Stomach (tissue), 9 donors: ENCODE results near the gene VAT1. TPM values are rescaled to one million over a fixed set of nuclear protein-coding genes. Genes with fewer than 3 reads are reported as not detected.

Experiments used
- DNase-seq, 2 donors: peaks; one replicate each; pipeline versions ENCODE4 v3.0.0 to v3.0.0-alpha.2; 2013 to 2019
- H3K27ac ChIP-seq, 5 donors: fragments of 200-600 bp in 4 of 5; sonication (generic) in 4 of 5; one replicate each; pipeline ENCODE4 v1.5.1; 2013 to 2019; ENCODE audit warnings: mild to moderate bottlenecking in 1 of 5, moderate library complexity in 1 of 5
- H3K27me3 ChIP-seq, 3 donors: fragments of 200-600 bp; sonication (generic); one replicate each; pipeline ENCODE4 v1.5.1; 2017 to 2019; ENCODE audit warnings: mixed run types in 1 of 3
- H3K36me3 ChIP-seq, 4 donors: fragments of 200-600 bp; sonication (generic); 1 replicate in 3 of 4; 2 replicates in 1 of 4; pipeline ENCODE4 v1.5.1; 2016 to 2019
- H3K4me1 ChIP-seq, 4 donors: fragments of 200-600 bp; sonication (generic); one replicate each; pipeline ENCODE4 v1.5.1; 2016 to 2019
- H3K4me3 ChIP-seq, 4 donors: fragments of 200-600 bp; sonication (generic) in 3 of 4; one replicate each; pipeline ENCODE4 v1.5.1; 2016 to 2019; ENCODE audit warnings: mild to moderate bottlenecking in 1 of 4
- H3K9me3 ChIP-seq, 4 donors: fragments of 200-600 bp; sonication (generic); one replicate each; pipeline ENCODE4 v1.5.1; 2016 to 2019
- EP300 ChIP-seq: sonication (generic); formaldehyde crosslinking; IDR thresholded peaks from one replicate; pipeline ENCODE4 v1.6.1; 2017; ENCODE audit warnings: antibody characterized with exemption
- POLR2A ChIP-seq, 4 donors: fragments of 450-650 bp; IDR thresholded peaks; one replicate each; pipeline ENCODE4 v1.6.1; 2016; ENCODE audit warnings: antibody characterized with exemption in 4 of 4, control low read depth in 2 of 4, mild to moderate bottlenecking in 1 of 4, moderate library complexity in 1 of 4
- POLR2AphosphoS5 ChIP-seq, 3 donors: sonication (generic); formaldehyde crosslinking; IDR thresholded peaks; one replicate each; pipeline ENCODE4 v1.6.1; 2016; ENCODE audit warnings: antibody characterized with exemption in 3 of 3
- WGBS, 5 donors: extraction: QIAGEN DNeasy Blood & Tissue Kit in 3 of 5; methylation state at CpG; one replicate each; pipeline versions ENCODE4 v1.1.5 to v1.1.7; 2013 to 2018; 5-methylcytosine and 5-hydroxymethylcytosine counted together
- intact Hi-C: fragments of 100-400 bp; cut with DNase I; formaldehyde crosslinking; loops from one replicate; pipeline ENCODE4 v1.15.1; 2023; ENCODE audit warnings: low total_unique reads
- polyA plus RNA-seq, 3 donors: library from polyadenylated mRNA; stranded (reverse); fragments of 200-250 nt; gene quantifications; one replicate each; pipeline ENCODE4 v1.2.3, GENCODE V29; 2013
- total RNA-seq, 5 donors: library from RNA; depleted of rRNA; stranded (reverse); fragments of >200 nt; gene quantifications; one replicate each; pipeline versions ENCODE4 v1.1.0 to v1.2.3, GENCODE V29; 2014 to 2016
- TF ChIP-seq, protein P1 (sequence below), 7 experiments: fragments of 450-650 bp in 4 of 7; fragments of 200-600 bp in 3 of 7; sonication (generic) in 3 of 7; IDR thresholded peaks; one replicate each; pipeline ENCODE4 v1.5.1; 2016 to 2019; ENCODE audit warnings: antibody characterized with exemption in 7 of 7, control low read depth in 2 of 7, mild to moderate bottlenecking in 1 of 7
- donor health status: healthy with polysubstance abuse.
- donor health status: Bipolar disorder and iron deficiency.
- donor health status: healthy.

VAT1 gene
- total and polyA plus RNA-seq, 8 donors, result 8.2 to 73.6 (median 56.6) TPM

- DNase-seq, result no peak
- no peaks in the 10 kb centered on the region for H3K27me3 ChIP-seq
- no peak overlapping the region for H3K4me3 ChIP-seq
- TF ChIP-seq EP300 (no peak), POLR2A (IDR thresholded peaks at IDR 0.05) (no peak)
- TF ChIP-seq, protein P1, sequence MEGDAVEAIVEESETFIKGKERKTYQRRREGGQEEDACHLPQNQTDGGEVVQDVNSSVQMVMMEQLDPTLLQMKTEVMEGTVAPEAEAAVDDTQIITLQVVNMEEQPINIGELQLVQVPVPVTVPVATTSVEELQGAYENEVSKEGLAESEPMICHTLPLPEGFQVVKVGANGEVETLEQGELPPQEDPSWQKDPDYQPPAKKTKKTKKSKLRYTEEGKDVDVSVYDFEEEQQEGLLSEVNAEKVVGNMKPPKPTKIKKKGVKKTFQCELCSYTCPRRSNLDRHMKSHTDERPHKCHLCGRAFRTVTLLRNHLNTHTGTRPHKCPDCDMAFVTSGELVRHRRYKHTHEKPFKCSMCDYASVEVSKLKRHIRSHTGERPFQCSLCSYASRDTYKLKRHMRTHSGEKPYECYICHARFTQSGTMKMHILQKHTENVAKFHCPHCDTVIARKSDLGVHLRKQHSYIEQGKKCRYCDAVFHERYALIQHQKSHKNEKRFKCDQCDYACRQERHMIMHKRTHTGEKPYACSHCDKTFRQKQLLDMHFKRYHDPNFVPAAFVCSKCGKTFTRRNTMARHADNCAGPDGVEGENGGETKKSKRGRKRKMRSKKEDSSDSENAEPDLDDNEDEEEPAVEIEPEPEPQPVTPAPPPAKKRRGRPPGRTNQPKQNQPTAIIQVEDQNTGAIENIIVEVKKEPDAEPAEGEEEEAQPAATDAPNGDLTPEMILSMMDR (IDR thresholded peaks at IDR 0.05), result no peak
- H3K9me3 ChIP-seq, result no peaks in the 10 kb centered on the region
- intact Hi-C loops, result loop anchor here (10.0 kb wide), 1 partner anchor 96 kb away; the partner anchor contains the start of gene BRCA1
- no peaks in the 10 kb centered on the region for H3K36me3 ChIP-seq
- peaks cover 5 to 20% (median 12%) of the 10 kb centered on the region in 4 donors for H3K4me1 ChIP-seq
- H3K27ac ChIP-seq, result no peak overlapping the region
- WGBS, 5 donors, result 81 to 85% (median 83%) methylated on average over 17 of the region's 17 CpGs
Observed at GRCh38 chr17:43028221-43028861, 6.2 kb upstream of the VAT1 start.

DNA sequence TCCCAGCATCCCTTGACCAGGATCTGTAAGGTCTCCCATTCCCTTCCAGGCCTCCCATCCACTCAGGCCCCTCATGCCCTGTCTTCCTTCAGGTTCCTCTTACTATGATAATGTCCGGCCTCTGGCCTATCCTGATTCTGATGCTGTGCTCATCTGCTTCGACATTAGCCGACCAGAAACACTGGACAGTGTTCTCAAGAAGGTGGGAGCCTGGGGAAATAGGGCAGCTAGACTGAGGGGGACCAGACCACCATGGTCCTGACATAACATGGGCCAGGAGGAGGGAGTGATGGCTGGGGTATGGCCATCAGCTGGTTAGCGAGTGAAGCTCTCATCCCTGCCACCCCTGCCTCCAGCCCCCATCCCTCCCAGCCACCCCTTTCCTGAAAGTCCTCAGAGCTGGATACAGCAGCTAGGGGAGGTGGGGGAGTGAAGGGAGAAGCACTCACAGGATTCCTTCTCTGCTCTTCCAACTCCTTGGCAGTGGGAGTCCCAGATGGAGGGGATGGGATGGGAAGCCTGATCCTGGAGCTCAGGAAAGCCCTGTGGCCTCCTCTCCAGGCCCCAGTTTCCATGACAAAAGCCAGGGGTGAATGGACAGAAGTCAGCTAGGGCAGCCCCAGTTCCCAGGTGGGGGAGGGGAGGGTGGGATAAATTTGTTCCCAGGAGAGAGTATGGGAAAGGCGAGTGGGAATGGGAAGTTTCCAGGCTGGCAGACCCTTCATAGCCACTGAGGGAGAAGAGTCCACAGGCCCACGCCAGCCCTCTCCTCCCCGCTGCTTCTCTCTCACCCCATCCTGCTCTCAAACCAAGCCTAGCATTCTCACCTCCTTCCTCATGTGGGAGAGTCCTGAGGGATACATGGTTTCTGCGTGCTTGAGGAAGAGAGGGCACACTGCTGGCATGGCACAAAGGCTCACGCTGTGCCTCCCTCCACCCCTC, 5.2 kb upstream of the VAT1 start:
- no peaks in the 10 kb centered on the region for H3K27me3 ChIP-seq
- no peak for DNase-seq
- H3K27ac ChIP-seq, result no peak overlapping the region
- no peaks in the 10 kb centered on the region for H3K9me3 ChIP-seq
- 72 to 82% (median 78%) methylated on average over 9 of the region's 9 CpGs for WGBS, 5 donors
- H3K4me1 ChIP-seq, result peaks cover 9 to 27% (median 20%) of the 10 kb centered on the region in 4 donors
- intact Hi-C loops, result loop anchor here (10.0 kb wide), 1 partner anchor 97 kb away; the partner anchor contains the start of gene BRCA1
- no peak overlapping the region for H3K4me3 ChIP-seq
- TF ChIP-seq, protein P1 (IDR thresholded peaks at IDR 0.05), result no peak
- TF ChIP-seq POLR2A (IDR thresholded peaks at IDR 0.05) (no peak), POLR2AphosphoS5 (IDR thresholded peaks at IDR 0.05) (no peak), EP300 (no peak)
- H3K36me3 ChIP-seq, result no peaks in the 10 kb centered on the region

DNA sequence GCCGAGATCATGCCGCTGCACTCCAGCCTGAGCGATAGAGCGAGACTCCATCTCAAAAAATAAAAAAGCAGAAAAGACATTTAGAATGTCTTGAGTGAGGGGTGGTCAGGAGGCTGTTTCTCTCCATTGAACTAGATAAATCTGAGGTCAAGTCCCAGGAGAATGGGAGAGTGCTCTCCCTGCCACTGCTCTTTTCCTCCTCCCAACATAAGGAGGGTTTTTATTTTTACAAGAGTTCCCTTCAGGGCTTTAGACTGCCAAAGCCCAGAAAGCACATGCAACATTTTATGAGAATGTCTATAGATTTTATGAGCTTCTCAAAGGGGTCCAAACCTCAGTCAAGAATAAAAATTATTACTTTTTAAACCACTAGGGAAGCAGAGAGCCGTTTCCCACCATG, 4.4 kb upstream of the VAT1 start:
- DNase-seq, result no peak
- TF ChIP-seq, protein P1 (IDR thresholded peaks at IDR 0.05), result no peak
- TF ChIP-seq EP300, result no peak
- TF ChIP-seq POLR2A (IDR thresholded peaks at IDR 0.05), result no peak
- no peak for TF ChIP-seq POLR2AphosphoS5 (IDR thresholded peaks at IDR 0.05)
- Histone ChIP-seq H3K27me3 (no peaks in the 10 kb centered on the region), H3K36me3 (no peaks in the 10 kb centered on the region), H3K27ac (peak overlapping the region in 1 of 5 donors; percentile 84), H3K4me1 (peaks cover 9 to 28% (median 22%) of the 10 kb centered on the region in 4 donors), H3K9me3 (no peaks in the 10 kb centered on the region), H3K4me3 (no peak overlapping the region)
- 58 to 73% (median 68%) methylated on average over 5 of the region's 5 CpGs for WGBS, 5 donors
- intact Hi-C loops, result loop anchor here (10.0 kb wide), 1 partner anchor 98 kb away; the partner anchor contains the start of gene BRCA1

DNA sequence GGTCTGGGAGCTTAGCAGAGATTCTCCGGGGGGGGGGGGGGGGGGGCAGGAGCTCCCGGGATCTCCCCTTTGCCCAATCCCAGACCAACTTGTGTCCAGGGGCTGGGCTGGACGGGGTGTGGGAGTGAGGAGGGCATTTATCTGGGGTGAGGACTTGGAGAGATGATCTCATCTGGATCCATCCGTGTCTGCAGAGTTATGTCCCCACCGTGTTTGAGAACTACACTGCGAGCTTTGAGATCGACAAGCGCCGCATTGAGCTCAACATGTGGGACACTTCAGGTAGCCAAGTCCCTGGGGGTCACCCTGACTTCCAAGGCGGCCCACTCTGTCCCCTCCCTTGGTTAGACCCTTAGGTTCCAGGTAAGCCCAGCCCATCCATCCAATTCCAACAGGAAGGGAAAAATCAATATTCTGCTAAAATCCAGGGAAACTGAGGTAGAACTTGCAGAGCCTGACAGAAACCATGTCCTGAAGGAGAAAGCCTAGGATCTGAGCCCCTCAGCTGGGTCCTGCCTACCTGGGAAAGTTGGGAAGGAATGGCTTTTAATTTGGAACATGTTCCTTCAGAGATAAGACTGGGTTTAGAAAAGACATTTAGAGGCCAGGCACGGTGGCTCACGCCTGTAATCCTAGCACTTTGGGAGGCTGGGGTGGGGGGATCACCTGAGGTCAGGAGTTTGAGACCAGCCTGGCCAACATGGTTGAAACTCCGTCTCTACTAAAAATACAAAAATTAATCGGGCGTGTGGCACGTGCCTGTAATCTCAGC, 3.8 kb upstream of the VAT1 start:
- intact Hi-C loops, result loop anchor here (10.0 kb wide), 1 partner anchor 99 kb away; the partner anchor contains the start of gene BRCA1
- WGBS, 5 donors, result 50 to 63% (median 60%) methylated on average over 14 to 16 of the region's 16 CpGs
- peaks cover 13 to 34% (median 27%) of the 10 kb centered on the region in 4 donors for H3K4me1 ChIP-seq
- no peaks in the 10 kb centered on the region for H3K27me3 ChIP-seq
- no peaks in the 10 kb centered on the region for H3K36me3 ChIP-seq
- peak overlapping the region in 2 of 4 donors; percentile 49 to 59 for H3K4me3 ChIP-seq
- TF ChIP-seq POLR2A (IDR thresholded peaks at IDR 0.05) (no peak), POLR2AphosphoS5 (IDR thresholded peaks at IDR 0.05) (no peak), EP300 (no peak)
- TF ChIP-seq, protein P1 (IDR thresholded peaks at IDR 0.05), result no peak
- DNase-seq, result no peak
- peak overlapping the region in 3 of 5 donors; percentile 4 to 84 (median 69) for H3K27ac ChIP-seq
- H3K9me3 ChIP-seq, result no peaks in the 10 kb centered on the region
